ENCODE measurements around the gene ASCL4. TPM values are rescaled to one million over a fixed set of nuclear protein-coding genes. Genes with fewer than 3 reads are reported as not detected.

Gene ASCL4
- total RNA-seq (2014; rRNA removed; shearing (Covaris generic)) (not detected in 2 replicates), polyA plus RNA-seq (2016; fragmentation: Nextera tagmentation; extraction: Ambion mirVana) (not detected in 2 replicates)
- long read RNA-seq = 0 reads

- Mint-ChIP-seq H3K4me1 (peaks cover 9% of the 10 kb centered on the region; the same call in 2 of the 3 replicates), H3K27me3 (ENCODE audit: insufficient read depth, low read depth, poor library complexity) (peaks cover 44% of the 10 kb centered on the region), H3K27ac (no peak within 1 kb of the TSS), H3K4me3 (peak within 1 kb of the TSS; percentile 72), H3K9me3 (no peaks in the 10 kb centered on the region; the same call in 2 of the 3 replicates), H3K36me3 (ENCODE audit: low read depth) (no peaks in the 10 kb centered on the region)
- 0 out of 2 replicates have a peak, but pooled peaks cover 5% of the 10 kb centered on the region for H3F3A ChIP-seq (replicated peaks; ENCODE audit: low read depth)
- H2AFZ ChIP-seq = peak within 1 kb of the TSS; percentile 87
- H3K27ac ChIP-seq (ENCODE audit: low read depth) = no peak within 1 kb of the TSS
- peak; percentile 8; the same call in 1 of the 3 replicates for ATAC-seq
- H3K9me2 ChIP-seq (ENCODE audit: insufficient read depth) = no peaks in the 10 kb centered on the region
- H3K4me3 ChIP-seq = peak within 1 kb of the TSS; percentile 71
- H3K4me1 ChIP-seq (ENCODE audit: insufficient read depth) = no peaks in the 10 kb centered on the region
- TF ChIP-seq POLR2AphosphoS5 (IDR thresholded peaks at IDR 0.05; ENCODE audit: low read depth) = no peak
- TF ChIP-seq, protein P1, sequence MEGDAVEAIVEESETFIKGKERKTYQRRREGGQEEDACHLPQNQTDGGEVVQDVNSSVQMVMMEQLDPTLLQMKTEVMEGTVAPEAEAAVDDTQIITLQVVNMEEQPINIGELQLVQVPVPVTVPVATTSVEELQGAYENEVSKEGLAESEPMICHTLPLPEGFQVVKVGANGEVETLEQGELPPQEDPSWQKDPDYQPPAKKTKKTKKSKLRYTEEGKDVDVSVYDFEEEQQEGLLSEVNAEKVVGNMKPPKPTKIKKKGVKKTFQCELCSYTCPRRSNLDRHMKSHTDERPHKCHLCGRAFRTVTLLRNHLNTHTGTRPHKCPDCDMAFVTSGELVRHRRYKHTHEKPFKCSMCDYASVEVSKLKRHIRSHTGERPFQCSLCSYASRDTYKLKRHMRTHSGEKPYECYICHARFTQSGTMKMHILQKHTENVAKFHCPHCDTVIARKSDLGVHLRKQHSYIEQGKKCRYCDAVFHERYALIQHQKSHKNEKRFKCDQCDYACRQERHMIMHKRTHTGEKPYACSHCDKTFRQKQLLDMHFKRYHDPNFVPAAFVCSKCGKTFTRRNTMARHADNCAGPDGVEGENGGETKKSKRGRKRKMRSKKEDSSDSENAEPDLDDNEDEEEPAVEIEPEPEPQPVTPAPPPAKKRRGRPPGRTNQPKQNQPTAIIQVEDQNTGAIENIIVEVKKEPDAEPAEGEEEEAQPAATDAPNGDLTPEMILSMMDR (conservative IDR thresholded peaks at IDR 0.05; ENCODE audit: low read depth in 2 of 2) = no peak
- TF ChIP-seq, protein P2, sequence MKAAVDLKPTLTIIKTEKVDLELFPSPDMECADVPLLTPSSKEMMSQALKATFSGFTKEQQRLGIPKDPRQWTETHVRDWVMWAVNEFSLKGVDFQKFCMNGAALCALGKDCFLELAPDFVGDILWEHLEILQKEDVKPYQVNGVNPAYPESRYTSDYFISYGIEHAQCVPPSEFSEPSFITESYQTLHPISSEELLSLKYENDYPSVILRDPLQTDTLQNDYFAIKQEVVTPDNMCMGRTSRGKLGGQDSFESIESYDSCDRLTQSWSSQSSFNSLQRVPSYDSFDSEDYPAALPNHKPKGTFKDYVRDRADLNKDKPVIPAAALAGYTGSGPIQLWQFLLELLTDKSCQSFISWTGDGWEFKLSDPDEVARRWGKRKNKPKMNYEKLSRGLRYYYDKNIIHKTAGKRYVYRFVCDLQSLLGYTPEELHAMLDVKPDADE (IDR thresholded peaks at IDR 0.05) = no peak
- no peak for TF ChIP-seq NANOG (IDR thresholded peaks at IDR 0.05; ENCODE audit: borderline replicate concordance)
- no peak for TF ChIP-seq JUNB (IDR thresholded peaks at IDR 0.05; ENCODE audit: unreplicated experiment)
- TF ChIP-seq, protein P3, sequence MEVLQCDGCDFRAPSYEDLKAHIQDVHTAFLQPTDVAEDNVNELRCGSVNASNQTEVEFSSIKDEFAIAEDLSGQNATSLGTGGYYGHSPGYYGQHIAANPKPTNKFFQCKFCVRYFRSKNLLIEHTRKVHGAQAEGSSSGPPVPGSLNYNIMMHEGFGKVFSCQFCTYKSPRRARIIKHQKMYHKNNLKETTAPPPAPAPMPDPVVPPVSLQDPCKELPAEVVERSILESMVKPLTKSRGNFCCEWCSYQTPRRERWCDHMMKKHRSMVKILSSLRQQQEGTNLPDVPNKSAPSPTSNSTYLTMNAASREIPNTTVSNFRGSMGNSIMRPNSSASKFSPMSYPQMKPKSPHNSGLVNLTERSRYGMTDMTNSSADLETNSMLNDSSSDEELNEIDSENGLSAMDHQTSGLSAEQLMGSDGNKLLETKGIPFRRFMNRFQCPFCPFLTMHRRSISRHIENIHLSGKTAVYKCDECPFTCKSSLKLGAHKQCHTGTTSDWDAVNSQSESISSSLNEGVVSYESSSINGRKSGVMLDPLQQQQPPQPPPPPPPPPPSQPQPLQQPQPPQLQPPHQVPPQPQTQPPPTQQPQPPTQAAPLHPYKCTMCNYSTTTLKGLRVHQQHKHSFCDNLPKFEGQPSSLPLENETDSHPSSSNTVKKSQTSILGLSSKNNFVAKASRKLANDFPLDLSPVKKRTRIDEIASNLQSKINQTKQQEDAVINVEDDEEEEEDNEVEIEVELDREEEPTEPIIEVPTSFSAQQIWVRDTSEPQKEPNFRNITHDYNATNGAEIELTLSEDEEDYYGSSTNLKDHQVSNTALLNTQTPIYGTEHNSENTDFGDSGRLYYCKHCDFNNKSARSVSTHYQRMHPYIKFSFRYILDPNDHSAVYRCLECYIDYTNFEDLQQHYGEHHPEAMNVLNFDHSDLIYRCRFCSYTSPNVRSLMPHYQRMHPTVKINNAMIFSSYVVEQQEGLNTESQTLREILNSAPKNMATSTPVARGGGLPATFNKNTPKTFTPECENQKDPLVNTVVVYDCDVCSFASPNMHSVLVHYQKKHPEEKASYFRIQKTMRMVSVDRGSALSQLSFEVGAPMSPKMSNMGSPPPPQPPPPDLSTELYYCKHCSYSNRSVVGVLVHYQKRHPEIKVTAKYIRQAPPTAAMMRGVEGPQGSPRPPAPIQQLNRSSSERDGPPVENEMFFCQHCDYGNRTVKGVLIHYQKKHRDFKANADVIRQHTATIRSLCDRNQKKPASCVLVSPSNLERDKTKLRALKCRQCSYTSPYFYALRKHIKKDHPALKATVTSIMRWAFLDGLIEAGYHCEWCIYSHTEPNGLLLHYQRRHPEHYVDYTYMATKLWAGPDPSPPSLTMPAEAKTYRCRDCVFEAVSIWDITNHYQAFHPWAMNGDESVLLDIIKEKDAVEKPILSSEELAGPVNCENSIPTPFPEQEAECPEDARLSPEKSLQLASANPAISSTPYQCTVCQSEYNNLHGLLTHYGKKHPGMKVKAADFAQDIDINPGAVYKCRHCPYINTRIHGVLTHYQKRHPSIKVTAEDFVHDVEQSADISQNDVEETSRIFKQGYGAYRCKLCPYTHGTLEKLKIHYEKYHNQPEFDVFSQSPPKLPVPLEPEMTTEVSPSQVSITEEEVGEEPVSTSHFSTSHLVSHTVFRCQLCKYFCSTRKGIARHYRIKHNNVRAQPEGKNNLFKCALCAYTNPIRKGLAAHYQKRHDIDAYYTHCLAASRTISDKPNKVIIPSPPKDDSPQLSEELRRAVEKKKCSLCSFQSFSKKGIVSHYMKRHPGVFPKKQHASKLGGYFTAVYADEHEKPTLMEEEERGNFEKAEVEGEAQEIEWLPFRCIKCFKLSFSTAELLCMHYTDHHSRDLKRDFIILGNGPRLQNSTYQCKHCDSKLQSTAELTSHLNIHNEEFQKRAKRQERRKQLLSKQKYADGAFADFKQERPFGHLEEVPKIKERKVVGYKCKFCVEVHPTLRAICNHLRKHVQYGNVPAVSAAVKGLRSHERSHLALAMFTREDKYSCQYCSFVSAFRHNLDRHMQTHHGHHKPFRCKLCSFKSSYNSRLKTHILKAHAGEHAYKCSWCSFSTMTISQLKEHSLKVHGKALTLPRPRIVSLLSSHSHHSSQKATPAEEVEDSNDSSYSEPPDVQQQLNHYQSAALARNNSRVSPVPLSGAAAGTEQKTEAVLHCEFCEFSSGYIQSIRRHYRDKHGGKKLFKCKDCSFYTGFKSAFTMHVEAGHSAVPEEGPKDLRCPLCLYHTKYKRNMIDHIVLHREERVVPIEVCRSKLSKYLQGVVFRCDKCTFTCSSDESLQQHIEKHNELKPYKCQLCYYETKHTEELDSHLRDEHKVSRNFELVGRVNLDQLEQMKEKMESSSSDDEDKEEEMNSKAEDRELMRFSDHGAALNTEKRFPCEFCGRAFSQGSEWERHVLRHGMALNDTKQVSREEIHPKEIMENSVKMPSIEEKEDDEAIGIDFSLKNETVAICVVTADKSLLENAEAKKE (CRISPR knock-in tag; IDR thresholded peaks at IDR 0.05) = no peak
- no peak for TF ChIP-seq ZNF114 (CRISPR knock-in tag; IDR thresholded peaks at IDR 0.05)
- TF ChIP-seq ZNF331 (CRISPR knock-in tag; IDR thresholded peaks at IDR 0.05; ENCODE audit: low read depth) = no peak
- no peak for TF ChIP-seq EZH2 (IDR thresholded peaks at IDR 0.05; ENCODE audit: low read depth, unreplicated experiment)
- no peak for TF ChIP-seq REST (IDR thresholded peaks at IDR 0.05; ENCODE audit: unreplicated experiment)
- no peak for TF ChIP-seq CREB1 (CRISPR knock-in tag; IDR thresholded peaks at IDR 0.05; ENCODE audit: low read depth)
- no peak for TF ChIP-seq STAT1 (IDR thresholded peaks at IDR 0.05; ENCODE audit: unreplicated experiment)
- H3K36me3 ChIP-seq (ENCODE audit: insufficient read depth) = no peaks in the 10 kb centered on the region
- H3K27me3 ChIP-seq (ENCODE audit: insufficient read depth) = peaks cover 76% of the 10 kb centered on the region
- no peaks in the 10 kb centered on the region for H3K79me2 ChIP-seq (replicated peaks; ENCODE audit: insufficient read depth)
- peak; percentile 27 for DNase-seq (ENCODE audit: low spot score)
- H3K4me2 ChIP-seq = peak within 1 kb of the TSS; percentile 86
- H4K20me1 ChIP-seq (replicated peaks; ENCODE audit: insufficient read depth) = no peaks in the 10 kb centered on the region; the same call in 1 of the 2 replicates
Measured at GRCh38 chr12:107774349-107775029, at the start of gene ASCL4. Gene ASCL4 (plus strand): TSS chr12:107774704. CDS start chr12:107775219, 515 bp downstream.
